ENCODE results near the gene CDH4.

CDH4 gene

GRCh38 chr20:61765081-61765870, 513.2 kb downstream of the CDH4 start:
- no peak for TF ChIP-seq CTCF (IDR thresholded peaks at IDR 0.05; ENCODE audit: low read depth, low read length)
- in situ Hi-C loops (cut with HindIII; ENCODE audit: low sequenced_read_pairs), result no loop called here
- no peak overlapping the region for H3K4me3 ChIP-seq (ENCODE audit: low read depth, low read length)
- DNase-seq (ENCODE audit: low read depth, low spot score), result no peak

- no peak overlapping the region for H3K4me3 ChIP-seq (ENCODE audit: low read depth, low read length)
- DNase-seq (ENCODE audit: low read depth, low spot score), result no peak
- in situ Hi-C loops (cut with HindIII; ENCODE audit: low sequenced_read_pairs), result no loop called here
- no peak for TF ChIP-seq CTCF (IDR thresholded peaks at IDR 0.05; ENCODE audit: low read depth, low read length)
Measured at GRCh38 chr20:61765871-61766654, 514.0 kb downstream of the CDH4 start.

- no peak overlapping the region for H3K4me3 ChIP-seq (ENCODE audit: low read depth, low read length)
- no peak for TF ChIP-seq CTCF (IDR thresholded peaks at IDR 0.05; ENCODE audit: low read depth, low read length)
- DNase-seq (ENCODE audit: low read depth, low spot score), result no peak
- in situ Hi-C loops (cut with HindIII; ENCODE audit: low sequenced_read_pairs), result no loop called here
Measured at GRCh38 chr20:61766921-61767610, 515.0 kb downstream of the CDH4 start.

GRCh38 chr20:61767761-61768494, 515.9 kb downstream of the CDH4 start:
- in situ Hi-C loops (cut with HindIII; ENCODE audit: low sequenced_read_pairs), result no loop called here
- no peak for TF ChIP-seq CTCF (IDR thresholded peaks at IDR 0.05; ENCODE audit: low read depth, low read length)
- H3K4me3 ChIP-seq (ENCODE audit: low read depth, low read length), result no peak overlapping the region
- no peak for DNase-seq (ENCODE audit: low read depth, low spot score)

- H3K4me3 ChIP-seq (ENCODE audit: low read depth, low read length), result no peak overlapping the region
- no peak for DNase-seq (ENCODE audit: low read depth, low spot score)
- TF ChIP-seq CTCF (IDR thresholded peaks at IDR 0.05; ENCODE audit: low read depth, low read length), result no peak
- in situ Hi-C loops (cut with HindIII; ENCODE audit: low sequenced_read_pairs), result no loop called here
Measured at GRCh38 chr20:61768571-61769285, 516.7 kb downstream of the CDH4 start.

Data from astrocyte of the spinal cord (primary cell).